Measurements from ENCODE around the gene CDC25B. TPM values are rescaled to one million over a fixed set of nuclear protein-coding genes. Genes with fewer than 3 reads are reported as not detected.
"Not testable (repeated sequence)": the region's sequence is repeated elsewhere in the genome, so short reads cannot be mapped to it uniquely, and the experiment has no call there.

CDC25B gene
- total RNA-seq, 3 donors from 2014 or later (not counting 1 experiment from before 2014, with no cell fraction given) = 123 to 147 (median 143) TPM

DNA sequence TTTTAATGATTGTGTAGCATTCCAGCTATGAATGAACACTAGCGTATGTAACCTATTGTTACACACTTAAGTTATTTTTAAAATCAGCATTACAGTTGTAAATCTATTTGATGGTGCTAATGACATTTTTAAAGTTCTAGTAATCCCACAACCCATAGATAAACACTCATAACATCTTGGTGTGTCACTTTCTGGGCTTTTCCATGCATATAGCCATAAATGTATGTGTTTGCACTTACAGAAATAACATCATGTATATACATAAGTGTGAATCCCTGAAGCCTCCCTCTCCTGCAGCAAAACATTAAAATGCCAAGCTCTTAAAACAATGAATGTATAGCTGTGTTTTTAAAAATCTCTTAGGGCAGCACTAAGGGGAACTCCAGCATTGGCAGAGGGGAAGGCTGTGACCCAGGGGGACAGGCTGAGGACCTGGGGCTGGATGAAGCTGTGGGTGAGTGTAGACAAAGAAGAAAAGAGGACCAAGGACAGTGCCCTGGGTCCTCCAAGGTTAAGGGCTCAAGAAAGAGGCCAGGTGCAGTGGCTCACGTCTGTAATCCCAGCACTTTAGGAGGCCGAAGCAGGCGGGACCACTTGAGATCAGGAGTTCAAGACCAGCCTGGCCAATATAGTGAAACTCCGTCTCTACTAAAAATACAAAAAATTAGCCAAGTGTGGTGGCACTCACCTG is 8.6 kb upstream of the CDC25B start:
- H3K4me3 ChIP-seq (ENCODE audit: low read length) = peak overlapping the region; percentile 50
- no peaks in the 10 kb centered on the region for H3K36me3 ChIP-seq (ENCODE audit: control insufficient read depth, insufficient read depth, low read length)
- Mint-ChIP-seq H3K36me3 (no peaks in the 10 kb centered on the region), H3K27ac (peak overlapping the region; percentile 44 to 65), H3K27me3 (ENCODE audit: low read depth in 2 of 2) (no peaks in the 10 kb centered on the region), H3K4me1 (peaks cover 15 to 40% of the 10 kb centered on the region in 2 donors), H3K9me3 (no peaks in the 10 kb centered on the region), H3K4me3 (peak overlapping the region; percentile 74)
- ATAC-seq (no peak), DNase-seq (no peak)
- peaks cover 25% of the 10 kb centered on the region for H3K4me1 ChIP-seq (ENCODE audit: control insufficient read depth, insufficient read depth, low read length)
- intact Hi-C loops (cut with micrococcal nuclease) = loop anchor here (1.0 to 10.0 kb wide), 3 partner anchors 33 to 297 kb away; partner anchors contain the start of gene AP5S1
- TF ChIP-seq, protein P1, sequence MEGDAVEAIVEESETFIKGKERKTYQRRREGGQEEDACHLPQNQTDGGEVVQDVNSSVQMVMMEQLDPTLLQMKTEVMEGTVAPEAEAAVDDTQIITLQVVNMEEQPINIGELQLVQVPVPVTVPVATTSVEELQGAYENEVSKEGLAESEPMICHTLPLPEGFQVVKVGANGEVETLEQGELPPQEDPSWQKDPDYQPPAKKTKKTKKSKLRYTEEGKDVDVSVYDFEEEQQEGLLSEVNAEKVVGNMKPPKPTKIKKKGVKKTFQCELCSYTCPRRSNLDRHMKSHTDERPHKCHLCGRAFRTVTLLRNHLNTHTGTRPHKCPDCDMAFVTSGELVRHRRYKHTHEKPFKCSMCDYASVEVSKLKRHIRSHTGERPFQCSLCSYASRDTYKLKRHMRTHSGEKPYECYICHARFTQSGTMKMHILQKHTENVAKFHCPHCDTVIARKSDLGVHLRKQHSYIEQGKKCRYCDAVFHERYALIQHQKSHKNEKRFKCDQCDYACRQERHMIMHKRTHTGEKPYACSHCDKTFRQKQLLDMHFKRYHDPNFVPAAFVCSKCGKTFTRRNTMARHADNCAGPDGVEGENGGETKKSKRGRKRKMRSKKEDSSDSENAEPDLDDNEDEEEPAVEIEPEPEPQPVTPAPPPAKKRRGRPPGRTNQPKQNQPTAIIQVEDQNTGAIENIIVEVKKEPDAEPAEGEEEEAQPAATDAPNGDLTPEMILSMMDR (IDR thresholded peaks at IDR 0.05) = no peak
- no peaks in the 10 kb centered on the region for H3K27me3 ChIP-seq (ENCODE audit: control insufficient read depth, insufficient read depth, low read length)
- H3K9me3 ChIP-seq (ENCODE audit: control insufficient read depth, insufficient read depth, low read length) = no peaks in the 10 kb centered on the region
- H3K27ac ChIP-seq (ENCODE audit: low read length) = peak overlapping the region; percentile 25
- 94% methylated on average over 4 of the region's 5 CpGs for WGBS (ENCODE audit: insufficient coverage)

DNA sequence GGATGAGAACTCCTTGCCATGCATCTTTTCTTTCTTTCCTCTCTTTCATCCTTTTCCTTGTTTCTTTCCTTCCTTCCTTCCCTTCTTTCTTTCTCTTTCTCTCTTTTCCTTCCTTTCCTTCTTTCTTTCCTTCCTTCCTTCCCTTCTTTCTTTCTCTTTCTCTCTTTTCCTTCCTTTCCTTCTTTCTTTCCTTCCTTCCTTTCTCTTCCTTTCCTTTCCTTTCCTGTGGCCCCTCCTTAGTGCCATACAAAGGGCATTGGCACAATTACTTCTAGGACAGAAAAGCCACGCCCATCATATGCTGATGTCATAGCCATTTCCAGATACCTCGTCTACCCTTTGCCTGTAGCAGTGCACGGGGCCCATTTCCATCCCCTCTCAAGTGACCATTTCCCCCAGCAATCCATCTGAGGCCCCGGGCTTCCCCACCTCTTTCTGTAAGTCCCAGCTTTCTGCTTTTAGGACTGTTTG is 7.4 kb upstream of the CDC25B start:
- H3K4me3 ChIP-seq (ENCODE audit: low read length) = no peak overlapping the region
- intact Hi-C loops (cut with micrococcal nuclease) = loop anchor here (10.0 kb wide), 1 partner anchor 296 kb away; no protein-coding TSS in a partner anchor
- no peaks in the 10 kb centered on the region for H3K27me3 ChIP-seq (ENCODE audit: control insufficient read depth, insufficient read depth, low read length)
- DNase-seq (no peak), ATAC-seq (no peak)
- Mint-ChIP-seq H3K36me3 (no peaks in the 10 kb centered on the region), H3K4me3 (peak overlapping the region; percentile 29), H3K4me1 (peaks cover 15 to 35% of the 10 kb centered on the region in 2 donors), H3K9me3 (no peaks in the 10 kb centered on the region), H3K27ac (peak overlapping the region; percentile 4 to 43), H3K27me3 (ENCODE audit: low read depth in 2 of 2) (no peaks in the 10 kb centered on the region)
- H3K36me3 ChIP-seq (ENCODE audit: control insufficient read depth, insufficient read depth, low read length) = no peaks in the 10 kb centered on the region
- peaks cover 25% of the 10 kb centered on the region for H3K4me1 ChIP-seq (ENCODE audit: control insufficient read depth, insufficient read depth, low read length)
- no peaks in the 10 kb centered on the region for H3K9me3 ChIP-seq (ENCODE audit: control insufficient read depth, insufficient read depth, low read length)
- TF ChIP-seq, protein P1 (IDR thresholded peaks at IDR 0.05) = no peak
- no peak overlapping the region for H3K27ac ChIP-seq (ENCODE audit: low read length)
- WGBS (ENCODE audit: insufficient coverage) = 74% methylated on average over 4 of the region's 4 CpGs

- H3K4me3 ChIP-seq (ENCODE audit: low read length); DNase-seq; H3K36me3 ChIP-seq (ENCODE audit: control insufficient read depth, insufficient read depth, low read length); H3K9me3 ChIP-seq (ENCODE audit: control insufficient read depth, insufficient read depth, low read length); H3K36me3 Mint-ChIP-seq; H3K27ac ChIP-seq (ENCODE audit: low read length); H3K27me3 ChIP-seq (ENCODE audit: control insufficient read depth, insufficient read depth, low read length); H3K9me3 Mint-ChIP-seq; ATAC-seq; H3K27me3 Mint-ChIP-seq (ENCODE audit: low read depth in 2 of 2): not testable (repeated sequence)
- H3K4me1 ChIP-seq (ENCODE audit: control insufficient read depth, insufficient read depth, low read length) = peaks cover 25% of the 10 kb centered on the region
- H3K4me1 Mint-ChIP-seq = peaks cover 15 to 30% of the 10 kb centered on the region in 2 donors
- peak overlapping the region in 1 of 2 donors; percentile 43 for H3K27ac Mint-ChIP-seq
- 98% methylated on average over 4 of the region's 4 CpGs for WGBS (ENCODE audit: insufficient coverage)
- intact Hi-C loops (cut with micrococcal nuclease) = loop anchor here (10.0 kb wide), 1 partner anchor 296 kb away; no protein-coding TSS in a partner anchor
- peak overlapping the region; percentile 29 for H3K4me3 Mint-ChIP-seq
These were observed 6.9 kb upstream of the CDC25B start for GRCh38 chr20:3789201-3789600.

DNA sequence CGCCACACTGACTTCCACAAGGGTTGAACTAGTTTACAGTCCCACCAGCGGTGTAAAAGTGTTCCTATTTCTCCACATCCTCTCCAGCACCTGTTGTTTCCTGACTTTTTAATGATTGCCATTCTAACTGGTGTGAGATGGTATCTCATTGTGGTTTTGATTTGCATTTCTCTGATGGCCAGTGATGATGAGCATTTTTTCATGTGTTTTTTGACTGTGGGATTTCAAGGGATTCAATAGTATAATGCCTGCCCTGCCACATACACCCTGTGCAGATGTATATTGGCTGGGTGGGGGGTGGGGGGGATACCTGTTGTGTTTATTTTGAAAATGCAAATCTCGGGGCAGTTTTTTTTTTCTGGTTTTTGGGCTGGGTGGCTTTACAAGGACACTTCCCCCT is 1.9 kb upstream of the CDC25B start:
- H3K27me3 ChIP-seq (ENCODE audit: control insufficient read depth, insufficient read depth, low read length); H3K27ac Mint-ChIP-seq; ATAC-seq; H3K9me3 ChIP-seq (ENCODE audit: control insufficient read depth, insufficient read depth, low read length); H3K36me3 Mint-ChIP-seq; H3K9me3 Mint-ChIP-seq; H3K4me3 ChIP-seq (ENCODE audit: low read length); H3K27ac ChIP-seq (ENCODE audit: low read length); intact Hi-C loops (cut with micrococcal nuclease); DNase-seq; H3K27me3 Mint-ChIP-seq (ENCODE audit: low read depth in 2 of 2); H3K36me3 ChIP-seq (ENCODE audit: control insufficient read depth, insufficient read depth, low read length); H3K4me3 Mint-ChIP-seq: not testable (repeated sequence)
- H3K4me1 Mint-ChIP-seq = peaks cover 21 to 36% of the 10 kb centered on the region in 2 donors
- no CpG with 5 or more reads among the region's 3 CpGs for WGBS (ENCODE audit: insufficient coverage)
- peaks cover 41% of the 10 kb centered on the region for H3K4me1 ChIP-seq (ENCODE audit: control insufficient read depth, insufficient read depth, low read length)
